T47D (cell line): ENCODE data around the gene CEP97.
A peak's percentile ranks its signal among the peaks of the same experiment; 100 is the strongest.
"Not testable (repeated sequence)": the region's sequence is repeated elsewhere in the genome, so short reads cannot be mapped to it uniquely, and the experiment has no call there.

Experiments
- DNase-seq, 2 experiments: peaks; one replicate each; pipeline versions ENCODE4 v3.0.0 to v3.0.0-alpha.2; 2011 to 2012; ENCODE audit warnings: low read depth in 1 of 2, low spot score in 1 of 2
- JUND ChIP-seq: IDR thresholded peaks from 2 replicates; pipeline ENCODE4 v1.6.1; 2012; ENCODE audit warnings: low read depth
- in situ Hi-C: cut with HindIII; loops from 2 replicates; pipeline ENCODE4 v1.10.0; 2016; ENCODE audit warnings: low sequenced_read_pairs, low pct_unique_long_range_greater_than_20kb

CEP97 gene

GRCh38 chr3:101758224-101758623, 33.8 kb downstream of the CEP97 start:
- no peak for DNase-seq
- in situ Hi-C loops = no loop called here

DNA sequence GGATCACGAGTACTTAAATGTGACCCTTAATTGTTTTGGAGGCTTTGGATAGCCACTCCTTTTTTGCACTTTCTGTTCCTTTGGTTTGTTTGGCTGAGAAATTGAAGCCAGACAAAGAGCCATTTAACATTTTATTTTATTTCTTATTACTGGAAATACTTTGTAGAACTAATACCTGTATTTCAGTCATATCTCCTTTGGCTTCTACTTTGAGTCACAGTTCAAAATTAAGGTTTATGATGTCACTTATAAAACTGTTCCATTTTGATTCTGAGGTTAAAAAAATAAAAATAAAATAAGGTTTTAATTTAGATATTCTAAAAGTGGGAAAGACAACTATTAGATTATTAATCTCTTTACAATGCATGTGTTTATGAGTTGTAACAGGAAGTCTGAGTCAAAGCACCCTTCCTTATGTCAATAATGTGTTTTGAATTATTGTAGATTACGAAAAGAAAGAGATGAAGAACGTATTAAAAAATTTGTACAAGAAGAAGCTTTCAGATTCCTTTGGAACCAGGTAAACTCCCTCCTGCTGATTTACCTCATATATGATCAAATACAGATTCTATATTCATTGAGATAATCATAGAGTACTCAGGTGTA, 37.7 kb downstream of the CEP97 start:
- DNase-seq = no peak
- in situ Hi-C loops = no loop called here
- no peak for TF ChIP-seq JUND

More at GRCh38 chr3:101758224-101758623, 33.8 kb downstream of the CEP97 start:
- TF ChIP-seq JUND = no peak

- in situ Hi-C loops = not testable (repeated sequence)
These were observed 53.4 kb downstream of the CEP97 start for GRCh38 chr3:101777745-101778281.

DNA sequence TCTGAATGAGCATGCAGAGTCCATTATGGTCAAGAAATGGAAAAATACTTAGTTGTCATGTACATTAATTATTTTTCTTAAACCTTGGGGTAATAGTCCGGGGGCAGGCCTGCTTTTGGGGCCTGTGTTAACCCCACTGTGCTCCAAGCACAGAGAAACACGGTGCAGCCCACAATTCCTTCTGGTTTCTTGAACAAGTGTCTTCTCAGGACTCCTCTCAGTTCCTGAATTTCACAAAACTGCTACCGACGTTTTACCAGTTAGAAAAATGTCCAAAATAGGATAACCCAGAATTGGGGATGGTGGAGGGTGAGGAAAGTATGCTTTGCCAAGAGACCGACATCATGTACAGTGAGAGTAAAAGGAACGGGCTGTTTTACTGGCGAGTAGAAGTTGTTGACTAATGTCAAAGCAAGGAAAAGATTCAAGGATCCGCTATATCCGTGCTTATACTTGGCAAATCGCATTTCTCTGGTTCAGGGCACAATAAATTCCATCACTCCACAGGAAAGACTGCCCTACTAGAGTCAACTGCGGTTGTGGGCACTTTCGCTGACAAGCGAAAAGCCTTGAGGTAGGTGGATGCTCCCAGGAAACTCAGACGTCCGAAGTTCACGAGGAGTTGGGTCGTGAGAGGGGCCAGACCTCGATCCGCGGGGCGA, 54.1 kb downstream of the CEP97 start:
- no peak for TF ChIP-seq JUND
- in situ Hi-C loops = no loop called here
- no peak for DNase-seq

More at GRCh38 chr3:101777745-101778281, 53.4 kb downstream of the CEP97 start:
- DNase-seq = not testable (repeated sequence)

GRCh38 chr3:101779047-101779821, 54.8 kb downstream of the CEP97 start, which contains the start of gene NXPE3:
Gene NXPE3, plus strand, starts transcription at chr3:101779211. Its CDS starts 6,386 bp downstream, at chr3:101785597.
- in situ Hi-C loops = no loop called here

GRCh38 chr3:101779822-101780381, 55.5 kb downstream of the CEP97 start:
- in situ Hi-C loops = no loop called here
- no peak for TF ChIP-seq JUND
- DNase-seq = no peak

More at GRCh38 chr3:101779047-101779821, 54.8 kb downstream of the CEP97 start, which contains the start of gene NXPE3:
- TF ChIP-seq JUND = no peak
- peak; percentile 69 to 85 for DNase-seq

GRCh38 chr3:101780661-101781060, 56.2 kb downstream of the CEP97 start:
- in situ Hi-C loops = no loop called here
- DNase-seq = no peak
- no peak for TF ChIP-seq JUND

DNA sequence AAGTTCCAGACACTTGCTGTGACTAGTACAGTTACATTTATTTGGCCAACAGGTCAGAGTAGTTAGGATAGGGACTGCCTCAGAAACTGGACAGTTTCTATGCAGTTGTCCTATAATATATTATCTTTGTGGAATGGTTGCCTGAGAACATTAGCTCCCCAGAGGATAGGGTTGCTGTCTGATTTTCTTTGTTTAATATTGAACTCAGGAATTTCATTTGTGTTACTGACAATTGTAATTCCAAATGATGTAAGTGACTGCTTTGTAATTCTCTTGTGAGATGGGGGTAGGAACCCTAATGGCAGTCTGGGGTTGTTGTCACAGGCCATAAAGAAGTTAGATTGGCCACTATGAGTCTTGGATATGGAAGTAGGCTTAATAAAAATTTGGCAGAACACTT, 56.8 kb downstream of the CEP97 start:
- in situ Hi-C loops = no loop called here
- no peak for TF ChIP-seq JUND
- no peak for DNase-seq

DNA sequence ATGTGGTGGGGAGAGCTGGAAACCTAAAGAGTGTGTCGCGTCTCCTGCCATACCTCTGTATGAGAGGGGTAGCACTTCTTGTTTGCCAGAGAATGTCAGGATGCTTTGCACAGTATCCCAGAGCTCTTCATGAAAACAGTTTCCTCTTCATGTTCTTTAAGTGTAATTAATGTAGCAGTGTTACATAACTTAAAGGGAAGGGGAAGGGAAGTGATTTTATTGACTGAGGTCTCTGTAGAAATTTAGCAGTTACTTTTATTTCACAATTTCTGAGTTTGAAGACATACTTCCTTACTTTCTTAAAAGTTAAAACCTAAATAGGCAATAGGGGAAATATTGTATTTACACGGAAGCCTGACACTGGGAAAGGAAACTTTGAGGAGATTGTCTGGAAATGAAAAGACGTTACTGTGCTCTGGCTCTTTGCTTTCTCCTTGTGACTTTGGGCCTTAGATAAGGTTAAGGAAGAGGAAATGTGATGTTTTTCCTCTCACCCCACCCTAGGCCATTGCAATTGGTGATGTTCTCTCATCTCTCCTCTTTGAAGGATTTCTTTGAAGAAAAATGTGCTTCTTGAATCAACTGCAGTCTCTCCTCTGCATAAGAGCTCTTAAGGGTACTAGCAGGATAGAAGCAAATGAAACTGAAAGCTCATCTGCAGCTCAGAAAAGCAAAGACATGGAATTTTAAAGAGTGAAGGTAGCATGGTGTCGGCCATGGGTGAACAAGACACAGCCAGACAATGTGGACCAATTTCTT, 60.6 kb downstream of the CEP97 start:
- TF ChIP-seq JUND = no peak
- DNase-seq = no peak
- in situ Hi-C loops = no loop called here

DNA sequence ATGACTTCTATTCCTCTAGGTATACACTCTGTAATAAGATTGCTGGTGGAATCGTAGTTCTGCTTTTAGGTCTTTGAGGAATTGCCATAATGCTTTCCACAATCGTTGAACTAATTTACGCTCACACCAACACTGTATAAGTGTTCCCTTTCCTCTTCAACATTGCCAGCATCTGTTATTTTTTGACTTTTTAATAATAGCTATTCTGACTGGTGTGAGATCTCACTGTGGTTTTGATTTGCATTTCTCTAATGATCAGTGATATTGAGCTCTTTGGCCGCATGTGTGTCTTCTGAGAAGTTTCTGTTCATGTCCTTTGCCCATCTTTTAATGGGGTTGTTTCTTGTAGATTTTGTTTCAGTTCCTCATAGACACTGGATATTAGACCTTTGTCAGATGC, 67.4 kb downstream of the CEP97 start:
- no peak for TF ChIP-seq JUND
- no peak for DNase-seq
- in situ Hi-C loops = no loop called here

DNA sequence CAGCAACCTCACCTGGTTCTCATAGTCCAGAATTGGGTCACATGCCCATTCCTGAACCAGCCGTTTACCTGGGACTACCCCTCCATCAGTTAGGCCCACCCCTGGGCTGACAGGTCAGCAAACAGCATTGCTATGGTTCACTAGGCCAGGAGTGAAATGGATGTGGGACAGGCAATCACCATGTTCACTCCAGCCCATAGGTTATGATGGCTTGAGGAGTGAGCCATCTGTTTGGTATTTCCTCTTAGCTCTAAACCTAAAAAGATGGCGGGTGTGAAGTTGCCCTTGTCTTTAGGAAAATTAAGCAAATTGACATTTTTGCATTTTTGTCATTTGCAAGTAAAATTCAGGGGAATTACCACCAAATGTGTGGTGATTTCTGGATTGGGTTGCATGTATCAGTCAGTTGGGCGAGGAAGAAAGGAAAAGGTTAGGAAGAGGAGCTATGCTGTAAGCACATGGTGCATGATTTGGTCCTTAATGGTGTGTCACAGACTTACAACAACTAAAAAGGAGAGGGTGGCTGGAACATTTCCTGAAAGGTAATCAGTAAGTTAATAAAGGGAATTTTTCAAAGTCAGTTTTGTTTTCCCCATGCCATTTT, 71.8 kb downstream of the CEP97 start:
- no peak for TF ChIP-seq JUND
- no peak for DNase-seq
- in situ Hi-C loops = no loop called here
